Stimulated activated CD4-positive, alpha-beta T cell treated with anti-CD3 and anti-CD28 coated beads, Interleukin-12 subunit alpha, Interleukin-12 subunit beta, amount 100 ng/mL, for 48 hours (primary cell): Measurements from ENCODE around the gene TBC1D16.

Experiments
- DNase-seq, 3 donors: peaks; one replicate each; pipeline ENCODE4 v3.0.0-alpha.2; 2020; ENCODE audit warnings: low read depth in 2 of 3, low spot score in 1 of 3

Gene TBC1D16

GRCh38 chr17:79988185-79988971, 47.3 kb downstream of the TBC1D16 start:
- no peak for DNase-seq

- DNase-seq: no peak
These were observed 47.8 kb downstream of the TBC1D16 start for GRCh38 chr17:79987935-79988184.

- DNase-seq: no peak
These were observed 48.3 kb downstream of the TBC1D16 start for GRCh38 chr17:79987187-79987934.

- no peak for DNase-seq
These were observed 49.1 kb downstream of the TBC1D16 start for GRCh38 chr17:79986411-79987186.

- no peak for DNase-seq
These were observed 49.7 kb downstream of the TBC1D16 start for GRCh38 chr17:79985943-79986391.

- DNase-seq: no peak
These were observed 50.2 kb downstream of the TBC1D16 start for GRCh38 chr17:79985361-79985942.

GRCh38 chr17:79984877-79985276, 50.8 kb downstream of the TBC1D16 start:
- DNase-seq: no peak

GRCh38 chr17:79984045-79984840, 51.4 kb downstream of the TBC1D16 start:
- no peak for DNase-seq

- DNase-seq: no peak
These were observed 52.2 kb downstream of the TBC1D16 start for GRCh38 chr17:79983456-79983855.

- DNase-seq: no peak
These were observed 52.7 kb downstream of the TBC1D16 start for GRCh38 chr17:79982986-79983385.

GRCh38 chr17:79981661-79982101, 54.0 kb downstream of the TBC1D16 start:
- no peak for DNase-seq

- no peak for DNase-seq
These were observed 54.6 kb downstream of the TBC1D16 start for GRCh38 chr17:79981090-79981489.

GRCh38 chr17:79980246-79981043, 55.2 kb downstream of the TBC1D16 start:
- no peak for DNase-seq

GRCh38 chr17:79979816-79980215, 55.9 kb downstream of the TBC1D16 start:
- no peak for DNase-seq

- DNase-seq: no peak
These were observed 56.4 kb downstream of the TBC1D16 start for GRCh38 chr17:79979221-79979741.

GRCh38 chr17:79978548-79978855, 57.2 kb downstream of the TBC1D16 start:
- no peak for DNase-seq

GRCh38 chr17:79977708-79978547, 57.7 kb downstream of the TBC1D16 start:
- DNase-seq: no peak

GRCh38 chr17:79977161-79977631, 58.5 kb downstream of the TBC1D16 start:
- no peak for DNase-seq

GRCh38 chr17:79976451-79976850, 59.2 kb downstream of the TBC1D16 start:
- no peak for DNase-seq
